Fibroblast of skin of left biceps (primary cell): ENCODE results near the gene LHFPL2.
"Not testable (repeated sequence)": the region's sequence is repeated elsewhere in the genome, so short reads cannot be mapped to it uniquely, and the experiment has no call there.

Experiments used
- DNase-seq, 2 experiments: peaks; one replicate each; pipeline ENCODE4 v3.0.0-alpha.2; 2013; ENCODE audit warnings: low read depth in 2 of 2

Gene LHFPL2

DNA sequence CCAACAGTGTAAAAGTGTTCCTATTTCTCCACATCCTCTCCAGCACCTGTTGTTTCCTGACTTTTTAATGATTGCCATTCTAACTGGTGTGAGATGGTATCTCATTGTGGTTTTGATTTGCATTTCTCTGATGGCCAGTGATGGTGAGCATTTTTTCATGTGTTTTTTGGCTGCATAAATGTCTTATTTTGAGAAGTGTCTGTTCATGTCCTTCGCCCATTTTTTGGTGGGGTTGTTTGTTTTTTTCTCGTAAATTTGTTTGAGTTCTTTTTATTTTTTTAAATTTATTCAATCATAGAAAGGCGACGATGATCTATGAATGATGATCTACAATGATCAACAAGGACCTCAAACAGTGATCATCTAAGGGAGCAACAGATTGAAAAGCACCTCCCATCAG lies 28.5 kb downstream of the LHFPL2 start:
- DNase-seq, result not testable (repeated sequence)

- no peak for DNase-seq
These were observed 30.3 kb downstream of the LHFPL2 start for GRCh38 chr5:78618303-78618702.

- DNase-seq, result no peak
These were observed 32.9 kb downstream of the LHFPL2 start for GRCh38 chr5:78615697-78616096.

DNA sequence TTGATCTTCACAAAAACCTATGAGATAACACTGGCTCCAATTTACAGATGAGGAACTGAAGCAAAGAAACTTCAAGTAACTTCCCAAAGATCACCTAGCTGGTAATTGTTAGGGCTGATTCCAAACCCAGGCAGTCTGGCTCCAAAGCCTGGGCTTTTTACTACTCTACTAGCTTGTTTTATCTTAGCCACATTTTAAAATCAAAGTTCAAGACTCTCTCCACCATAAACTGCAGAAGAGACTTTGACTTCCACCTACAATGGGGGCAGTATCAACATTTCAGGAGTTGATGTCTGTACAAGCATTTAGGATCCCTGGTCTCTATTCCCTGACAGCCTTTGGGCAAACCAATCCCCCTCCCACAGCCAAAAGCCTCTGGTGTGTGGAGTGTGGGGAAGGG lies 33.8 kb downstream of the LHFPL2 start:
- no peak for DNase-seq

DNA sequence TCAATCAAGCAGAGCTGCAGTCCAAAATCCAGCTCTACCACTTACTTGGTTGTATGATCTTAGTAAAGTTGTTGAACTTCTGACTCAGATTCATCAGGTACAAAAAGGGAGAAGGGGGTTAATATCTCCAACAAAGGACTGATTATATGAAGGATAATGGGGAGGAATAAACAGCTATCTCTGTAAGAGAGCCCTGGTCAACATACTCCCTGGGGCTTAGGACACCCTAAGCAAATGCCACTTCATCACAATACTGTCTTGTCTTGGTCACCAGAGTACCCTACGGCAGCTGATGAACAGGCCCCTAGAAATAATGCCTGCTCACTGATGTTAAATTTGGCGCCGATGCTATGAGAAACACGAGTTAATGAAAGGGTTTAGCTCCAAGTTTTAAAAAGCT lies 34.8 kb downstream of the LHFPL2 start:
- no peak for DNase-seq

DNA sequence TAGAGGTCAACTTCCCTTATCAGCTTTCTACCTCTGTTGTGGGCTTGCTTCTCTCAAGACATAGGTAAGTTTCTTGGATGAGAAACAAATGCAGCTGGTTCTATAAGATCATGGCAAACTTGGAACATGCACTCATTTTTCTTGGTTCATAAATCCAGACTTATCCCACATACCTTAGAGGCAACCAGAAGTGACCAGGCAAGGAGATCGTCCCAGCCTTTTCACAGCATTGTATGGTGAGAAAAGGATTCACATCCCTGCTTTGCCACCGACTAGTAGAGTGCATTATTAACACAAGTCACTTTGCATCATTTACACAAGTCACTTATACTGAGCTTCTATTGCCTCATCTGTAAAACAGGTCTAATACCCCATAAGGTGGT lies 35.4 kb downstream of the LHFPL2 start:
- no peak for DNase-seq

- no peak for DNase-seq
These were observed 36.1 kb downstream of the LHFPL2 start for GRCh38 chr5:78612227-78613150.

DNA sequence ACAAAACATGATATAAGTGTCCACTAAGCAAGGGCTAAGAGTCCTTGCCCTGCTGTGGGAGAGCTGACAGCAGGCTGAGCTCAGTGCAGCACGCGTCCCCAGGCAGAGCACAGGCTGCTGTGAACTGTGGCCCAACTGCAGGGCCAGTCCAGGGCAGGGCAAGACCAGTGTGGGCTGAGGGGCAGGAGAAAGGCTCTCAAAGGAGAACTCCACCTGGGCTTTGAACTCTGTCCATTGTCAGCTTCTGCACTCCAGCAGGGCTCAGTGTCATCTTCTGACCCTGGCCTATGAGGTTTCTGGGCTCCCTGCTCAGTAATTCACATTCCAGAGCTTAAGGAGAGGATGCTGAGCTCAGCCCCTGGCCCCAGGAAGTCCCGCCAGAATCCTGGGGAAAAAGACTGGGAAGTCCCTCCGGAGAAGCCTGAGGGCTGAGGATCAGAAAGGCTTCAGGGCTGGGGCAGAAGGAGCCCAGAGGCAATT lies 37.4 kb downstream of the LHFPL2 start:
- DNase-seq, result no peak

DNA sequence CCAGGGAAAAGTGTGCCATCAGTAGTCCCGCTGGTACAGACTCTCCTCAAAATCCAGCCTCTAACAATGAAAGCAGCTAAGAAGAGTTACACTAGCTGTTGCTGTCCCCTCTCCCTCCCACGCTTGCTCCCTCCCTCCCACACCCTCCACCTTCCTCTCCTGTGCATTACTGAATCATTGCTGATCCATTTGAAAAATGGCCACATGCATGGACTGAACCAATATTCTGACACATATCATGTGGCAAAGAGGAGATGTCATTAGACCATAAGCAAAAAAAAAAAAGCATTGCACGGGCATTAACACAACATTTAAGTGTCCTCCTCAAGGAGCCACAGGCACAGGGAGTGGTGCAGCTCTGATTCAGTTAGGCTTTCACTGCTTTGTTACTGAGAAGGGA lies 37.9 kb downstream of the LHFPL2 start:
- no peak for DNase-seq

GRCh38 chr5:78610163-78610583 lies 38.4 kb downstream of the LHFPL2 start:
- DNase-seq, result peak; percentile 38 to 50

DNA sequence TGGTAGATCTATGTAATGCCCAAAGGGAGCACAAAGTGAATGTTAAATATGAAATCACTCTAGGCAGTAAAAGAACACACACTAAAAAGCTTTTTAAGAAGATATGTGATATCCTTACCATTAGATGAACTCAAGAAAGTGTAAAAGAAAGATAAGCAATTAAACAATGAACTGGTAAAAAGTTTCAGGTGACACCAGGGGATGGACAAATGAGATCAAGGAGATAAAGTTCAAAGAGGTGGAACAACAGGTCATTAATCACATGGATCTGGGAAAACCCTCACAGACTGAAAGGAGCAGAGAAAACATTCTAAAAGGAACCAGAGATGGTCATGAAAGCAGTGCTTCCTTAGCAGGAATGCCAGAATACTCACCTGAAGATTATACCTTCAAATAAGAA lies 40.7 kb downstream of the LHFPL2 start:
- no peak for DNase-seq

DNA sequence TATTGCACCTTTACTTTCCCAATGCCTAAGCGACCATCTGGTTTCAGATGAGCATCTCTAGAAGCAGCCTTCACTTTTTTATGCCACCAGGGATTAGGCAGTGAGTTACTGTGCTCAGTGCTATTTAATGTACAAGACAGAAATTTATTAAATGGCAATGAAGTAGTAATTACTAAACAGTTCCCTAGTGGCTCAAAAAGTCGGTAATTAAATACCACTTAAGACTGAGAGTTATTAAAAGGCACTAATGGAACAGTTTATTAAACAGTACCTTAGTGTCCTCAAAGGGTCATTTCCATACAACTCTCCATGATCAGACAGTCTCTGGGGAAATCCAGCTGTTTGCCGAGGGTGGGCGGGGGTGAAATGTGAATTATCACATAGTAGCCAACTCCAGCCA lies 42.3 kb downstream of the LHFPL2 start:
- DNase-seq, result no peak

DNA sequence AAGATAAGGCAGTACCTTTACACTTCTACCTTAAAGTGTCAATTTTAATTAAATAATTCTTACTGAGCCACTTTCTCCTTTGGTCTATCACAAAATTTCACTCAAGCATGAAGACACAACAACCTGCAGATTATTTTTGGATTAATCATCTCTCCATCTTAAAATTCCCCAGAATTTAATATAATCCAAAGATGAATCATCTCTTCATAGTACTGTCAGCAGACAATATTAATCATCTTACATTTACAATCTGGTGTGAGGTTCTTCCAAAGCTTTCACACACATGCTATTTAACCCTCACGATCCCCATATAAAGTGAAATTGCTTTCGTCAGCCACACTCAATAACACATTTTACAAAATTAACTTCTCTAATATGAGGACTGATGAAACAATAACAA lies 43.0 kb downstream of the LHFPL2 start:
- DNase-seq, result no peak

- DNase-seq, result no peak
These were observed 43.8 kb downstream of the LHFPL2 start for GRCh38 chr5:78604689-78605285.

DNA sequence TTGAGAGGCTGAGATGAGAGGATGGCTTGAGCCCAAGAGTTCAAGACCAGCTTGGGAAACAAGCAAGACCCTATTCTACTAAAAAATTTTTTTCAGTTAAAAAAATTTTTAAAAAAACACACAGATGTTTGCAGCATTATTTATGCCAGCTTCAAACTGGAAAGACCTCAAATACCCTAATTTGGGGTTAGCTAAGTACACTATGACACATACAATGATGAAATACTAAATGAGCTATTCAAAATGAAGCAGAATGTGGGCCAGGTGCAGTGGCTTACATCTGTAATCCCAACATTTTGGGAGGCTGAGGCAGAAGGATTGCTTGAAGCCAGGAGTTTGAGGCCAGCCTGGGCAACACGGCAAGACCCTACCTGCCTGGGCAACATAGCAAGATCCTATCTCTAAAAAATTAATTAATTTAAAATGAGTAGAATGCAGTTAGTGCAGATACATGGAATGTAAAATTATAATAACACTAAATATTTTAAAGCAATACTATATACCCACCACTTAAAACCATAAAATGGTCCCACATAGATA lies 44.9 kb downstream of the LHFPL2 start:
- DNase-seq, result no peak

DNA sequence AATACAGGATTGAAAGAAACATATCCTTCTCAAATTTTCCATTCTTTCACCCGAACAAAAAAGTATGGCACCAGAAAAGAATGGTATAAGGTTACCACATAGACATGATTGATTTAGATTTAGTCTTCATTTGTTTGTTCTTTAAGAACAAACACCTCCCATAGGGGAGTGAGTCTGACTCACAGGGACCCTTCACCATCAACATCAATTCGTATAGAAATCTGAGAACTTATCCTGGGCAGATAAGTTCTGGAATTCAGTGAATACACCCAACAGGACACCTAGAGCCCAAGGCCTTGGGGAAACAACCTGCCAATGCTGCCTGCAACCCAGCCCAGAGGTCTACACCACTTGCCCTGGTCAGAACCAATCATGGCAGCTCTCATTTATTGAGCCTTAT lies 46.2 kb downstream of the LHFPL2 start:
- no peak for DNase-seq

- peak in 1 of 2 experiments; percentile 36 for DNase-seq
These were observed 46.8 kb downstream of the LHFPL2 start for GRCh38 chr5:78601559-78602314.

GRCh38 chr5:78600687-78601414 lies 47.7 kb downstream of the LHFPL2 start:
- peak; percentile 70 to 71 for DNase-seq

GRCh38 chr5:78598973-78599372 lies 49.6 kb downstream of the LHFPL2 start:
- DNase-seq, result no peak

- peak in 1 of 2 experiments; percentile 39 for DNase-seq
These were observed 50.6 kb downstream of the LHFPL2 start for GRCh38 chr5:78597974-78598371.
